Smooth muscle cell (in vitro differentiated cells): ENCODE measurements around the gene RAB44. TPM values are rescaled to one million over a fixed set of nuclear protein-coding genes. Genes with fewer than 3 reads are reported as not detected.

ENCODE experiments used
- DNase-seq: peaks from one replicate; lab custom pipeline; 2025; ENCODE audit not compliant: unreplicated experiment; lab: John Stamatoyannopoulos, UW
- H2AFZ ChIP-seq: fragments of 200-600 bp; sonication (generic); 2 replicates; pipeline ENCODE4 v1.6.0; 2016; ENCODE audit warnings: antibody characterized with exemption, low read depth, mild to moderate bottlenecking
- H3F3A ChIP-seq: fragments of 200-600 bp; sonication (generic); 2 replicates; pipeline ENCODE4 v1.6.0; 2017; ENCODE audit warnings: antibody characterized with exemption, low read depth
- H3K27ac ChIP-seq: fragments of 200-600 bp; sonication (generic); 2 replicates; pipeline ENCODE4 v1.5.1; 2016; ENCODE audit warnings: low read depth, mild to moderate bottlenecking
- H3K27me3 ChIP-seq: fragments of 200-600 bp; sonication (generic); 2 replicates; pipeline ENCODE4 v1.6.1; 2016; ENCODE audit warnings: low read depth, mild to moderate bottlenecking
- H3K36me3 ChIP-seq: fragments of 200-600 bp; sonication (generic); 2 replicates; pipeline ENCODE4 v1.5.1; 2016; ENCODE audit warnings: low read depth
- H3K4me1 ChIP-seq: fragments of 200-600 bp; sonication (generic); 2 replicates; pipeline ENCODE4 v1.5.1; 2016; ENCODE audit warnings: low read depth
- H3K4me2 ChIP-seq: fragments of 200-600 bp; sonication (generic); 2 replicates; pipeline ENCODE4 v1.6.0; 2016; ENCODE audit warnings: mild to moderate bottlenecking
- H3K4me3 ChIP-seq: fragments of 200-600 bp; sonication (generic); 2 replicates; pipeline ENCODE4 v1.5.1; 2016; ENCODE audit warnings: mild to moderate bottlenecking
- H3K79me2 ChIP-seq: fragments of 200-600 bp; sonication (generic); 2 replicates; pipeline ENCODE4 v1.6.0; 2016; ENCODE audit warnings: low read depth, mild to moderate bottlenecking
- H3K9ac ChIP-seq: fragments of 200-600 bp; sonication (generic); 2 replicates; pipeline ENCODE4 v1.6.0; 2016; ENCODE audit warnings: low read depth
- H3K9me3 ChIP-seq: fragments of 200-600 bp; sonication (generic); replicated peaks from 2 replicates; pipeline ENCODE4 v1.5.1; 2016; ENCODE audit warnings: low read depth
- H4K20me1 ChIP-seq: fragments of 200-600 bp; sonication (generic); 2 replicates; pipeline ENCODE4 v1.6.0; 2016; ENCODE audit warnings: low read depth
- CTCF ChIP-seq: fragments of 200-600 bp; sonication (generic); IDR thresholded peaks from 2 replicates; pipeline ENCODE4 v1.5.1; 2017; ENCODE audit warnings: borderline replicate concordance, mild to moderate bottlenecking, antibody characterized with exemption; ENCODE audit not compliant: insufficient read depth, poor library complexity, severe bottlenecking
- WGBS: methylation state at CpG from one replicate; pipeline ENCODE4 v1.1.7; 2016; ENCODE audit warnings: low lambda C conversion rate; 5-methylcytosine and 5-hydroxymethylcytosine counted together
- polyA plus RNA-seq: library from polyadenylated mRNA; unstranded; fragments of >200 nt; fragmentation: Nextera tagmentation; extraction: Ambion mirVana; gene quantifications from 2 replicates; pipeline ENCODE4 v1.2.1, GENCODE V29; 2016
- total RNA-seq: library from RNA; depleted of rRNA; stranded (reverse); fragments of >200 nt; gene quantifications from 2 replicates; pipeline ENCODE4 v1.2.3, GENCODE V29; 2014

Gene RAB44
- total and polyA plus RNA-seq, 2 experiments from 2014 or later = 0.03 TPM; not detected in 1

GRCh38 chr6:36659271-36659670, 38.4 kb upstream of the RAB44 start:
- no peaks in the 10 kb centered on the region for H3K27me3 ChIP-seq
- peaks cover 4% of the 10 kb centered on the region for H3F3A ChIP-seq
- no peaks in the 10 kb centered on the region for H3K9me3 ChIP-seq
- 36% methylated on average over 1 of the region's 1 CpG for WGBS
- H3K4me2 ChIP-seq = no peak overlapping the region
- H3K27ac ChIP-seq = no peak overlapping the region
- no peaks in the 10 kb centered on the region for H3K79me2 ChIP-seq
- peaks cover 10% of the 10 kb centered on the region for H3K4me1 ChIP-seq
- no peak overlapping the region for H2AFZ ChIP-seq
- no peak overlapping the region for H3K4me3 ChIP-seq
- no peak for TF ChIP-seq CTCF
- H4K20me1 ChIP-seq = no peaks in the 10 kb centered on the region
- no peaks in the 10 kb centered on the region for H3K36me3 ChIP-seq
- no peak for DNase-seq
- H3K9ac ChIP-seq = no peak overlapping the region

- Histone ChIP-seq H2AFZ (no peak overlapping the region), H3K4me2 (peak overlapping the region; percentile 20)
Observed at GRCh38 chr6:36660771-36661471, 36.7 kb upstream of the RAB44 start.

GRCh38 chr6:36662380-36662779, 35.2 kb upstream of the RAB44 start:
- Histone ChIP-seq H3K9ac (no peak overlapping the region), H3K27ac (no peak overlapping the region), H3K4me1 (peaks cover 20% of the 10 kb centered on the region), H3K79me2 (no peaks in the 10 kb centered on the region), H3F3A (peaks cover 8% of the 10 kb centered on the region), H3K36me3 (no peaks in the 10 kb centered on the region), H4K20me1 (no peaks in the 10 kb centered on the region), H3K4me3 (no peak overlapping the region), H3K9me3 (no peaks in the 10 kb centered on the region), H2AFZ (no peak overlapping the region), H3K27me3 (no peaks in the 10 kb centered on the region), H3K4me2 (no peak overlapping the region)
- 84% methylated on average over 5 of the region's 5 CpGs for WGBS
- TF ChIP-seq CTCF = no peak
- DNase-seq = no peak

More at GRCh38 chr6:36660771-36661471, 36.7 kb upstream of the RAB44 start:
- no peak for TF ChIP-seq CTCF
- Histone ChIP-seq H3K27me3 (no peaks in the 10 kb centered on the region), H3K36me3 (no peaks in the 10 kb centered on the region), H3K9ac (no peak overlapping the region), H3K4me1 (peaks cover 5% of the 10 kb centered on the region), H3K4me3 (no peak overlapping the region), H3K79me2 (no peaks in the 10 kb centered on the region), H3K27ac (no peak overlapping the region), H4K20me1 (no peaks in the 10 kb centered on the region), H3K9me3 (no peaks in the 10 kb centered on the region), H3F3A (no peaks in the 10 kb centered on the region)
- whole genome bisulfite sequencing = 40% methylated on average over 42 of the region's 44 CpGs
- no peak for DNase-seq

DNA sequence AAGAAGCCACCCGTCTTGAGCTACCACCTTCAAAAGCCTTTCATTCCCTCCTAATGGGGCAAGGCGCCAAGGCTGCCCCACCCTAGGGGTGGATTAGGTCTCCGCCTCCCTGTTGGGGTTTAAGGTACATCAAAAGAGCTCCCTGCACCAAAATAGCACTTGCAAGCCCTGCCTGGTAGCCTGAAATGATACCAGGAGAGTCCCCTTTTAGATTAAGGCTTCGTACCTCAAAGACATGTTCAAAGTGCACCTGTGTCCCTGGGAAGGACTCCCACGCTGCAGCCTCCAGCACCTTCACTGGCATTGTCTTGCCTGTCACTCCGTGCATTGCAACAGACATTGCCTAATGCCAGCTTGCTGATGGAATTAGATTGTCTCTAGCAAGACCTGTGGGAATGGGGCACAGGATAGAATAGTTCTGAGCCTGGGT, 34.8 kb upstream of the RAB44 start:
- 62% methylated on average over 6 of the region's 6 CpGs for WGBS
- no peak overlapping the region for H2AFZ ChIP-seq
- peaks cover 8% of the 10 kb centered on the region for H3F3A ChIP-seq
- H3K79me2 ChIP-seq = no peaks in the 10 kb centered on the region
- H3K27me3 ChIP-seq = no peaks in the 10 kb centered on the region
- no peak for TF ChIP-seq CTCF
- DNase-seq = no peak
- H3K4me2 ChIP-seq = no peak overlapping the region
- no peaks in the 10 kb centered on the region for H3K36me3 ChIP-seq
- peaks cover 23% of the 10 kb centered on the region for H3K4me1 ChIP-seq
- H3K27ac ChIP-seq = no peak overlapping the region
- H4K20me1 ChIP-seq = no peaks in the 10 kb centered on the region
- H3K9ac ChIP-seq = no peak overlapping the region
- no peak overlapping the region for H3K4me3 ChIP-seq
- H3K9me3 ChIP-seq = no peaks in the 10 kb centered on the region
